H9 (cell line): ENCODE measurements around the gene EPHA3. TPM values are rescaled to one million over a fixed set of nuclear protein-coding genes. Genes with fewer than 3 reads are reported as not detected.

Experiments
- DNase-seq: peaks from one replicate; pipeline ENCODE4 v3.0.0-alpha.2; 2017
- H2AFZ ChIP-seq: one replicate; pipeline ENCODE4 v1.6.1; 2013; ENCODE audit warnings: mild to moderate bottlenecking, low read length, control low read depth, moderate library complexity
- H2AK5ac ChIP-seq: 2 replicates; pipeline ENCODE4 v1.6.1; 2013; ENCODE audit warnings: low read length, control low read depth, mixed read lengths; ENCODE audit not compliant: insufficient read length
- H2BK120ac ChIP-seq: one replicate; pipeline ENCODE4 v1.6.1; 2013; ENCODE audit warnings: low read depth, mild to moderate bottlenecking, low read length, control low read depth, inconsistent platforms; ENCODE audit not compliant: poor library complexity, severe bottlenecking
- H2BK12ac ChIP-seq: 2 replicates; pipeline ENCODE4 v1.6.1; 2013; ENCODE audit warnings: low read length, control low read depth, mixed read lengths, low read depth; ENCODE audit not compliant: insufficient read length
- H2BK15ac ChIP-seq: 2 replicates; pipeline ENCODE4 v1.6.1; 2013; ENCODE audit warnings: low read depth, low read length, control low read depth
- H2BK20ac ChIP-seq: one replicate; pipeline ENCODE4 v1.6.1; 2013; ENCODE audit warnings: low read depth, mild to moderate bottlenecking, low read length, control low read depth, inconsistent platforms; ENCODE audit not compliant: poor library complexity, severe bottlenecking
- H2BK5ac ChIP-seq: 2 replicates; pipeline ENCODE4 v1.6.1; 2013; ENCODE audit warnings: low read length, control low read depth, mixed read lengths; ENCODE audit not compliant: insufficient read length
- H3K14ac ChIP-seq: 2 replicates; pipeline ENCODE4 v1.6.1; 2013; ENCODE audit warnings: low read length, control low read depth; ENCODE audit not compliant: insufficient read depth
- H3K18ac ChIP-seq: 2 replicates; pipeline ENCODE4 v1.6.1; 2013; ENCODE audit warnings: low read depth, mild to moderate bottlenecking, mixed read lengths, low read length, control low read depth; ENCODE audit not compliant: insufficient read length
- H3K23ac ChIP-seq: 2 replicates; pipeline ENCODE4 v1.6.1; 2013; ENCODE audit warnings: low read length, control low read depth, mixed read lengths, low read depth; ENCODE audit not compliant: insufficient read length
- H3K23me2 ChIP-seq: 2 replicates; pipeline ENCODE4 v1.6.1; 2013; ENCODE audit warnings: low read depth, mild to moderate bottlenecking, mixed read lengths, low read length, control low read depth; ENCODE audit not compliant: insufficient read length, poor library complexity, severe bottlenecking
- H3K27ac ChIP-seq: 2 replicates; pipeline ENCODE4 v1.5.1; 2013; ENCODE audit warnings: low read length, control low read depth, mixed read lengths, low read depth; ENCODE audit not compliant: insufficient read length
- H3K27me3 ChIP-seq: 2 replicates; pipeline ENCODE4 v1.6.1; 2013; ENCODE audit warnings: low read length, control low read depth, inconsistent platforms; ENCODE audit not compliant: insufficient read depth
- H3K4ac ChIP-seq: 2 replicates; pipeline ENCODE4 v1.6.1; 2013; ENCODE audit warnings: low read depth, mild to moderate bottlenecking, control low read depth, inconsistent platforms, low read length, moderate library complexity
- H3K4me1 ChIP-seq: 2 replicates; pipeline ENCODE4 v1.6.1; 2013; ENCODE audit warnings: low read length, control low read depth, inconsistent platforms; ENCODE audit not compliant: insufficient read depth
- H3K4me2 ChIP-seq: 2 replicates; pipeline ENCODE4 v1.6.1; 2013; ENCODE audit warnings: low read length, control low read depth, mixed read lengths; ENCODE audit not compliant: insufficient read length, insufficient read depth
- H3K56ac ChIP-seq: 2 replicates; pipeline ENCODE4 v1.6.1; 2013; ENCODE audit warnings: low read depth, mild to moderate bottlenecking, mixed read lengths, low read length, control low read depth; ENCODE audit not compliant: insufficient read length
- H3K79me1 ChIP-seq: 2 replicates; pipeline ENCODE4 v1.6.1; 2013; ENCODE audit warnings: low read depth, mild to moderate bottlenecking, moderate library complexity, low read length, control low read depth, inconsistent platforms; ENCODE audit not compliant: insufficient read depth, poor library complexity, severe bottlenecking
- H3K79me2 ChIP-seq: 2 replicates; pipeline ENCODE4 v1.6.1; 2013; ENCODE audit warnings: low read length, control low read depth, inconsistent platforms; ENCODE audit not compliant: insufficient read depth
- H3K9ac ChIP-seq: 2 replicates; pipeline ENCODE4 v1.6.1; 2013; ENCODE audit warnings: low read length, control low read depth, mixed read lengths; ENCODE audit not compliant: insufficient read length; ENCODE audit errors: extremely low read depth
- H3K9me3 ChIP-seq: one replicate; pipeline ENCODE4 v1.6.1; 2013; ENCODE audit warnings: low read depth, low read length, inconsistent platforms; ENCODE audit not compliant: control insufficient read depth
- H3T11ph ChIP-seq: one replicate; pipeline ENCODE4 v1.6.1; 2013; ENCODE audit warnings: mild to moderate bottlenecking, low read length, control low read depth, inconsistent platforms
- H4K20me1 ChIP-seq: one replicate; pipeline ENCODE4 v1.6.1; 2013; ENCODE audit not compliant: control insufficient read depth, insufficient read length, insufficient read depth
- H4K5ac ChIP-seq: 2 replicates; pipeline ENCODE4 v1.6.1; 2013; ENCODE audit warnings: low read depth, mild to moderate bottlenecking, mixed read lengths, low read length, control low read depth; ENCODE audit not compliant: insufficient read length
- H4K8ac ChIP-seq: replicated peaks from 2 replicates; pipeline ENCODE4 v1.6.1; 2013; ENCODE audit warnings: low read length, control low read depth, mixed read lengths, low read depth; ENCODE audit not compliant: insufficient read length
- H4K91ac ChIP-seq: 2 replicates; pipeline ENCODE4 v1.6.1; 2013; ENCODE audit warnings: low read depth, mild to moderate bottlenecking, moderate library complexity, mixed read lengths, low read length, control low read depth; ENCODE audit not compliant: insufficient read length
- H3K27ac Mint-ChIP-seq, 3 experiments: 2 replicates in 2 of 3; 3 replicates in 1 of 3; pipeline ENCODE4 v1.8.0; 2020 to 2021; ENCODE audit warnings: mixed read lengths in 3 of 3, mild to moderate bottlenecking in 1 of 3, moderate library complexity in 1 of 3
- H3K27me3 Mint-ChIP-seq: 2 replicates; pipeline ENCODE4 v1.8.0; 2021; ENCODE audit warnings: low read depth, mild to moderate bottlenecking, moderate library complexity, mixed read lengths
- H3K36me3 Mint-ChIP-seq, 3 experiments: 2 replicates in 2 of 3; 3 replicates in 1 of 3; pipeline ENCODE4 v1.8.0; 2020 to 2021; ENCODE audit warnings: low read depth in 3 of 3, mixed read lengths in 3 of 3; ENCODE audit not compliant: insufficient read depth in 1 of 3
- H3K4me1 Mint-ChIP-seq, 2 experiments: 2 replicates each; pipeline ENCODE4 v1.8.0; 2020; ENCODE audit warnings: mixed read lengths in 2 of 2
- H3K4me3 Mint-ChIP-seq, 2 experiments: 2 replicates in 1 of 2; 3 replicates in 1 of 2; pipeline ENCODE4 v1.8.0; 2020 to 2021; ENCODE audit warnings: mild to moderate bottlenecking in 2 of 2, mixed read lengths in 2 of 2, moderate library complexity in 1 of 2
- H3K9me3 Mint-ChIP-seq, 2 experiments: 2 replicates in 1 of 2; 3 replicates in 1 of 2; pipeline ENCODE4 v1.8.0; 2020; ENCODE audit warnings: mild to moderate bottlenecking in 2 of 2, mixed read lengths in 2 of 2, moderate library complexity in 1 of 2
- CTCF ChIP-seq: fragments of 200-600 bp; sonication (generic); conservative IDR thresholded peaks from 3 replicates; pipeline ENCODE4 v1.8.0; 2021; ENCODE audit warnings: antibody characterized with exemption, mild to moderate bottlenecking
- WGBS: extraction: QIAGEN DNeasy Blood & Tissue Kit; methylation state at CpG from one replicate; pipeline ENCODE4 v1.1.7; 2013; ENCODE audit warnings: missing lambda C conversion rate, low lambda C conversion rate, mixed read lengths; ENCODE audit not compliant: insufficient read length; ENCODE audit errors: extremely low coverage; 5-methylcytosine and 5-hydroxymethylcytosine counted together
- total RNA-seq: library from RNA; stranded (reverse); gene quantifications from 2 replicates; pipeline ENCODE4 v1.2.1, GENCODE V29; 2021

EPHA3 gene
- total RNA-seq, 1 experiment from 2014 or later: 0.66 TPM

GRCh38 chr3:89072642-89073041, 34.8 kb upstream of the EPHA3 start:
- H3K4me2 ChIP-seq: no peak overlapping the region
- no peak overlapping the region for H3K14ac ChIP-seq
- H3K4me1 ChIP-seq: no peaks in the 10 kb centered on the region
- no peak overlapping the region for H2BK20ac ChIP-seq
- DNase-seq: no peak
- no peaks in the 10 kb centered on the region for H3K79me2 ChIP-seq
- no peak overlapping the region for H3K18ac ChIP-seq
- no peak overlapping the region for H2BK120ac ChIP-seq
- H3K27ac ChIP-seq: no peak overlapping the region
- H3K9ac ChIP-seq: no peak overlapping the region
- no peak overlapping the region for H3K4me3 Mint-ChIP-seq
- TF ChIP-seq CTCF: no peak
- H4K20me1 ChIP-seq: no peaks in the 10 kb centered on the region
- no peaks in the 10 kb centered on the region for H3K79me1 ChIP-seq
- no peaks in the 10 kb centered on the region for H3K27me3 Mint-ChIP-seq
- WGBS: no CpG with 5 or more reads among the region's 2 CpGs
- no peak overlapping the region for H2AK5ac ChIP-seq
- no peak overlapping the region for H4K8ac ChIP-seq
- H4K91ac ChIP-seq: no peak overlapping the region
- H3K56ac ChIP-seq: no peak overlapping the region
- peaks cover 0 to 6% of the 10 kb centered on the region in 2 experiments; a peak in 2 of 4 replicates for H3K4me1 Mint-ChIP-seq
- H3K4ac ChIP-seq: no peak overlapping the region
- peaks cover 0 to 26% (median 5%) of the 10 kb centered on the region in 3 experiments; a peak in 4 of 7 replicates for H3K36me3 Mint-ChIP-seq
- H4K5ac ChIP-seq: no peak overlapping the region
- no peak overlapping the region for H3K23ac ChIP-seq
- H3T11ph ChIP-seq: no peak overlapping the region
- no peak overlapping the region for H3K27ac Mint-ChIP-seq
- no peak overlapping the region for H2BK5ac ChIP-seq
- H2BK12ac ChIP-seq: no peak overlapping the region
- H2AFZ ChIP-seq: no peak overlapping the region
- no peaks in the 10 kb centered on the region for H3K9me3 ChIP-seq
- H3K9me3 Mint-ChIP-seq: peaks cover 11 to 17% of the 10 kb centered on the region in 2 experiments
- H3K27me3 ChIP-seq: no peaks in the 10 kb centered on the region
- no peaks in the 10 kb centered on the region for H3K23me2 ChIP-seq
- H2BK15ac ChIP-seq: no peak overlapping the region
